ENCODE data around the gene USE1.

USE1 gene

GRCh38 chr19:17205237-17206140 lies 9.7 kb upstream of the USE1 start:
- DNase-seq: peak; percentile 70

GRCh38 chr19:17206736-17207581 lies 8.2 kb upstream of the USE1 start:
- DNase-seq: no peak

- peak; percentile 51 for DNase-seq
Observed at GRCh38 chr19:17209126-17210036, 5.8 kb upstream of the USE1 start.

- no peak for DNase-seq
Observed at GRCh38 chr19:17210296-17210695, 4.9 kb upstream of the USE1 start.

GRCh38 chr19:17211547-17212446 lies 3.4 kb upstream of the USE1 start:
- no peak for DNase-seq

- no peak for DNase-seq
Observed at GRCh38 chr19:17213334-17213733, 1.8 kb upstream of the USE1 start.

- DNase-seq: no peak
Observed at GRCh38 chr19:17214508-17215126, 540 bp upstream of the USE1 start.

- no peak for DNase-seq
Observed at GRCh38 chr19:17216058-17216670, 1.0 kb downstream of the USE1 start.

GRCh38 chr19:17219286-17219685 lies 4.1 kb downstream of the USE1 start:
- no peak for DNase-seq

GRCh38 chr19:17220207-17220758 lies 5.1 kb downstream of the USE1 start:
- no peak for DNase-seq

GRCh38 chr19:17225053-17225452 lies 9.9 kb downstream of the USE1 start:
- no peak for DNase-seq

- DNase-seq: peak; percentile 97
Observed at GRCh38 chr19:17226002-17226933, 11.1 kb downstream of the USE1 start, which contains the start of gene OCEL1. OCEL1 (plus strand) TSS chr19:17226226; CDS start chr19:17226248, 22 bp downstream.

- DNase-seq: no peak
Observed at GRCh38 chr19:17227798-17228367, 12.7 kb downstream of the USE1 start.

GRCh38 chr19:17229890-17230289 lies 14.7 kb downstream of the USE1 start:
- DNase-seq: no peak

- no peak for DNase-seq
Observed at GRCh38 chr19:17232258-17232657, 17.1 kb downstream of the USE1 start.

- peak; percentile 66 for DNase-seq
Observed at GRCh38 chr19:17234911-17235299, 19.7 kb downstream of the USE1 start.

GRCh38 chr19:17235300-17235970 lies 20.3 kb downstream of the USE1 start:
- DNase-seq: peak; percentile 74
